ENCODE results near the gene PRPF6.

Gene PRPF6

DNA sequence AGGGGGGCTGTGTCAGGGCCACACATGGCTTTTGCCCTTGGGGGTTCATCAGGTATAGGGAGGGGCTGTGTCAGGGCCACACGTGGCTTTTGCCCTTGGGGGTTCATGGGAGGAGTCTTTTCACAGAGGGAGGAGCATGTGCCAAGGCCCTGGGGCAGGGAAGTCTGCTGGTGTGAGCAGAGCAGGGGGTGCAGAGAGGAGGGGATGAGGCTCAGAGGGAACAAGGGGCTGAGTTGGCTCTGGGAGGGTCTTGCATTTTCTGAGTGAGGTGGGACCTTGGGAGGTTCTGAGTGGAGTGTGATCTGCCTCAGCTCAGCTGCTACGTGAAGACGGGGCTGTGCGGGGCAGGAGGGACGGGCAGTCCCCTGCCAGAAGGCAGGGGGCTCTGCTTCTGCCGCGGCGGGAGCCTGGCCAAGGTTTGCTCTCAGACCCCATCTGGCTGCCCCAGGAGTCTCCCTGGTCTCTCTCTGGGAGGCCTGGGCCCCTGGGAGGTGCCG is 74.5 kb downstream of the PRPF6 start:
- no peak overlapping the region for H3K27ac ChIP-seq (ENCODE audit: low read depth, low read length)
- no peaks in the 10 kb centered on the region for H3K79me2 ChIP-seq (ENCODE audit: control insufficient read depth, insufficient read depth, low read length, unreplicated experiment)
- no peak overlapping the region for H2AFZ ChIP-seq (ENCODE audit: low read length, unreplicated experiment)
- no peak overlapping the region for H3K4me3 ChIP-seq (ENCODE audit: low read depth, low read length)
- peaks cover 28% of the 10 kb centered on the region for H3K4me1 ChIP-seq (ENCODE audit: control insufficient read depth, insufficient read depth, low read length, unreplicated experiment)
- H3K36me3 ChIP-seq (ENCODE audit: insufficient read depth, low read length) = no peaks in the 10 kb centered on the region
- no peaks in the 10 kb centered on the region for H3K27me3 ChIP-seq (ENCODE audit: insufficient read depth, low read length)

DNA sequence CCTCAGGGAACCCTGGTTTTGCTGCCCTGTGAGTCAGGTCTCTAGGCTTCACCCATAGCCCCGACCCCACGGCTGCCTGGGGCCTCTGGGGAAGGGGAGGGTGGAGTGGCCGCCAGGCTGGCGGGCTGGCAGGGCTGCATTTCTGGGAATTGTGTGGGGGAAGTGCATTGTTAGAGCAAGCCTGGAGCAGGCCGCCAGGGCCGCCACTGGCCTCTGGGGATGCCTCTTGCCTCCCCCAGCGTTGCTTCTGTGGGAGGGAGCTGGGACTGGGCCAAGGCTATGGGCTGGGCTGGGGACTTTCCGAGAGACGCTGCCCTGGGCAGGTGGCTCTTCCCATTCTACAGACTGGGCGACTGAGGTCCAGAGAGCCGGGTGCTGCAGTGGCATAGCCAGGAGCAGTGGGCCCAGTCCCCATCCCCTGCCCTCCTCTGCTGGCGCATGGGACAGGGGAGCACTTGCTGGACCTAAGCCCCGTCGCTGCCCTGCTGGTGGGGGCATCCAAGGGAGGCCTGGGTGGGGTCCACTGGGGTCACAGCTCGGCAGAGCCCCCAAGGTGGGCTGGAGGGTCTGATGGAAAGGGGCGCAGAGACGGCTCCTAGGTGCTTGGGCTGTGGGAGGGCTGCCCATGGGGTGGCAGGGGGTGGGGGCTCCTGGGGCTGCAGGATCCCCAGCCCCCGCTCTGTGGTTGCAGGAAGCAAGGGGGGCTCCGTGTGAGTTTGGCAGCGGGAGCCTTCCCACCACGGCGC is 75.1 kb downstream of the PRPF6 start:
- Histone ChIP-seq H3K4me3 (ENCODE audit: low read depth, low read length) (no peak overlapping the region), H2AFZ (ENCODE audit: low read length, unreplicated experiment) (no peak overlapping the region), H3K4me1 (ENCODE audit: control insufficient read depth, insufficient read depth, low read length, unreplicated experiment) (peaks cover 28% of the 10 kb centered on the region), H3K27me3 (ENCODE audit: insufficient read depth, low read length) (no peaks in the 10 kb centered on the region), H3K36me3 (ENCODE audit: insufficient read depth, low read length) (no peaks in the 10 kb centered on the region), H3K79me2 (ENCODE audit: control insufficient read depth, insufficient read depth, low read length, unreplicated experiment) (no peaks in the 10 kb centered on the region), H3K27ac (ENCODE audit: low read depth, low read length) (no peak overlapping the region)

DNA sequence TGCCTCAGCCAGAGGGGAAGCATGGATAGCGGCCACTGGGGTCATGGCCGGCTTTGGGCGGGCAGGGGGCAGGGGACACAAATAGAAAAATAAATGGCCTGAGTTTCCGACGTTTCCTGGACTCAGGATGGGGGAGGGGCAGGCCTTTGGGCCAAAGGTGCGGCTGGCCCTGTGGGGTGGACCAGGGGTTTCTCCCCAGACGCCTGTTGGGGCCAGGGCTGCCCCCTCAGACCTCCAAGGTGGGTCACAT is 75.6 kb downstream of the PRPF6 start:
- H2AFZ ChIP-seq (ENCODE audit: low read length, unreplicated experiment) = no peak overlapping the region
- no peaks in the 10 kb centered on the region for H3K79me2 ChIP-seq (ENCODE audit: control insufficient read depth, insufficient read depth, low read length, unreplicated experiment)
- no peak overlapping the region for H3K27ac ChIP-seq (ENCODE audit: low read depth, low read length)
- peaks cover 28% of the 10 kb centered on the region for H3K4me1 ChIP-seq (ENCODE audit: control insufficient read depth, insufficient read depth, low read length, unreplicated experiment)
- no peaks in the 10 kb centered on the region for H3K27me3 ChIP-seq (ENCODE audit: insufficient read depth, low read length)
- no peak overlapping the region for H3K4me3 ChIP-seq (ENCODE audit: low read depth, low read length)
- no peaks in the 10 kb centered on the region for H3K36me3 ChIP-seq (ENCODE audit: insufficient read depth, low read length)

DNA sequence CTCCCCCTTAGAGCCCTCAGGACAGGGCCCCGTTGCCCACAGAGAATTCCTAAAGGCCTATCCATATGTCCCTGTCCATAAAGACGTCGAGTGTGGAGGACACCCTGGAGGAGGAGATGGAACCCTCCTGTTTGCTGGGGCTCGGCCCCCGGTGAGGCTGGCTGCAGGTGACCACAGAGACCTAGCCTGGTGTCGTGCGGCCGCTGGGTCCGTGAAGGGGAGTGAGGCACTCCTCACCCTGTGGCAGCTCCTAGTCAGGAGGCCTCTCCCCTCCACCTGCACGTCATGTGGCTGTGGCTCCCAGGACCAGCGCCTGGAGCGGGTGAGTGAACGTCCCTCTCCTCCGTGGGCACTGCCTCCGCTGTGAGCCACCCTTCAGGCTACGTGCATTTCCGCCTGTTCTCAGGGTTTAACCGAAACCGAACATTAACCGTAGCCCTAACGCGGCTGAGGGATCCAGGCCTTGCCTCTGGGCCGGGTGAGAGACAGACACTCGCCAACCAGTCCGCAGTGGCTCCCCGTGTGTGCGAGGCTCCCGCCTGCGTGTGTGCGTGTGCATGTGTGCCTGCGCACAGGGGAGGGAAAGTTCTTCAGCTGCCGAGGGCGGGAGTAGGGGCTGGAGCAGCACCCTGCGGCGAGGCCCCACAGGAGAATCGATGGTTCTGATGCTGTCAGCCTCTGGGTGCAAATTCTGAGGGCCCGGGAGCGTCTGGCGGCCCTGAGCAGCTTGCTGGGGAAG is 76.1 kb downstream of the PRPF6 start:
- no peaks in the 10 kb centered on the region for H3K36me3 ChIP-seq (ENCODE audit: insufficient read depth, low read length)
- no peak overlapping the region for H3K4me3 ChIP-seq (ENCODE audit: low read depth, low read length)
- no peaks in the 10 kb centered on the region for H3K79me2 ChIP-seq (ENCODE audit: control insufficient read depth, insufficient read depth, low read length, unreplicated experiment)
- peaks cover 28% of the 10 kb centered on the region for H3K4me1 ChIP-seq (ENCODE audit: control insufficient read depth, insufficient read depth, low read length, unreplicated experiment)
- H3K27me3 ChIP-seq (ENCODE audit: insufficient read depth, low read length) = no peaks in the 10 kb centered on the region
- H3K27ac ChIP-seq (ENCODE audit: low read depth, low read length) = no peak overlapping the region
- H2AFZ ChIP-seq (ENCODE audit: low read length, unreplicated experiment) = no peak overlapping the region

DNA sequence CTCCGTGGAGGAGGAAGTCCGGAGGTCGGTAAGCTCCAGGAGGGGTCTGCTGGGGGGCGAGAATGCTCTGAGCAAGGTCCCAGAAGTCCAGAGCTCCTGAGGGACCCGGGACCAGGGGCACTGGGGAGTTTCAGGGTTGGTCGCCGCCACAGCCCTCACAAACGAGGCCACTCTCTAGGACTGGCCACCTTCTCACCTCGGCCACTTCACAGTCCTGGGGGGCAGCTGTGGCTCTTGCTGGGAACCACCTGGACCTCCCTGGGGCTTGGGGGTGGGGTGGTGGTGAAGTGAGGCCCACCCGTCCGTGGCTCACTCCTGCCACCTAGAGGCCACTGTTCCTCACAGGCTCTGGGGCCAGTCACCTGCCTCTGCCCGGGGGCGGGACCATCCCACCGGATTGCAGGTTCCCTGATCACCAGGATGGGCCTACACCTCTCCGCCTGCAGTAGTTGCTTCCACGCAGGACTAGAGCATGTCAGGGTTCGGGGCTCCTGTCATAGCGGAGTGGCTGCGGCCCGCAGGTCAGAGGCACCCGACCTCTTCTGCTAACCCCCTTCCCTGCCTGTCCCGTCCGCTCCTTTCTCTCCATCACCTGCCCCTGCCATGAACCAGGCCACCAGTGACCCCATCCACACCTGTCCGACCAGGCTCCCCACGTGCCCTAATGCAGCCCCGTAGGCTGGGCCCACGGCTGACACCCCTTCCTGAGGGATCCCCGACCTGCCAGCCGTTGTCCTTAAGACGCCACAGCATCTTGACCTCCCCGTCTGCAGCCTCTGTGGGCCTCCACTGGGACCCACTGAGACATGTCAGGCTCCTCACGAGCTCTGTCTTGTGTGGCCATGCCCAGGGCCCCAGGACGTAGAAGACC is 76.9 kb downstream of the PRPF6 start:
- Histone ChIP-seq H3K4me3 (ENCODE audit: low read depth, low read length) (no peak overlapping the region), H2AFZ (ENCODE audit: low read length, unreplicated experiment) (no peak overlapping the region), H3K4me1 (ENCODE audit: control insufficient read depth, insufficient read depth, low read length, unreplicated experiment) (peaks cover 33% of the 10 kb centered on the region), H3K27me3 (ENCODE audit: insufficient read depth, low read length) (no peaks in the 10 kb centered on the region), H3K27ac (ENCODE audit: low read depth, low read length) (no peak overlapping the region), H3K36me3 (ENCODE audit: insufficient read depth, low read length) (no peaks in the 10 kb centered on the region), H3K79me2 (ENCODE audit: control insufficient read depth, insufficient read depth, low read length, unreplicated experiment) (no peaks in the 10 kb centered on the region)

DNA sequence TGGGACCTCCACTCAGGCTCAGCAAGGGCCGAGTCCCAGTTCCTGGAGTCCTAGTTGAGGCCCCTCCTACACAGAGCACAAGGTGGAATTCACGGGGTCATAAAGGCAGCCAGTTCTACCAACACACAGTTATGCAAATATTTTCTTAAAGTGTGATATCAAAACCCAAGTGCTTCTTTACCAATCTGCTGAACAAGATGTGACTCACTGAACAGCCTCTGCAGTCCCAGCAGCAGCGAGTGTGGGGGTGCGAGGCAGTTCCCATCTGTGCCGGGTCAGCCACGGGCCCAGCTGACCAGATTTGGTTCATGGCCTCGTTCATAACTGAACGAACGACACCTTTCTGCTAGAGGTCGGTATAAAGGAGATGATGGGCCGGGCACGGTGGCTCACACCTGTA is 77.6 kb downstream of the PRPF6 start:
- H3K27ac ChIP-seq (ENCODE audit: low read depth, low read length) = no peak overlapping the region
- H3K79me2 ChIP-seq (ENCODE audit: control insufficient read depth, insufficient read depth, low read length, unreplicated experiment) = peaks cover 5% of the 10 kb centered on the region
- no peaks in the 10 kb centered on the region for H3K27me3 ChIP-seq (ENCODE audit: insufficient read depth, low read length)
- H3K4me3 ChIP-seq (ENCODE audit: low read depth, low read length) = no peak overlapping the region
- H2AFZ ChIP-seq (ENCODE audit: low read length, unreplicated experiment) = no peak overlapping the region
- no peaks in the 10 kb centered on the region for H3K36me3 ChIP-seq (ENCODE audit: insufficient read depth, low read length)
- peaks cover 33% of the 10 kb centered on the region for H3K4me1 ChIP-seq (ENCODE audit: control insufficient read depth, insufficient read depth, low read length, unreplicated experiment)

DNA sequence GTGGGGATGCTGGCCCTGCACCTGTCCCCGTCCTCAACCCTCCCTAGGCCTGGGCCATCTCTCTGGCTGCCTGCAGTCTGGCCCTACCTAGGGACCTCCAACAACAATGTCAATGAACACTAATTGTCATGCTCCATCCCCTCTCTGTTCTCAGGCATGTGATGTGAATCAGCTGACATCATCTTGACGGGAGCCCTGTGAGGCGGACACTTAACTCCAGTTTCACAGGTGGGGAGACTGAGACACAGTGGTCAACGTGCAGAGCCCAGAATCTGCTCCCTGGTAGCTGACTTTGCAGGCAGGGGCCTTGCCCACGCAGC is 81.3 kb downstream of the PRPF6 start:
- no peaks in the 10 kb centered on the region for H3K36me3 ChIP-seq (ENCODE audit: insufficient read depth, low read length)
- no peaks in the 10 kb centered on the region for H3K27me3 ChIP-seq (ENCODE audit: insufficient read depth, low read length)
- peak overlapping the region; percentile 84 for H3K4me3 ChIP-seq (ENCODE audit: low read depth, low read length)
- H3K4me1 ChIP-seq (ENCODE audit: control insufficient read depth, insufficient read depth, low read length, unreplicated experiment) = peaks cover 43% of the 10 kb centered on the region
- peaks cover 6% of the 10 kb centered on the region for H3K79me2 ChIP-seq (ENCODE audit: control insufficient read depth, insufficient read depth, low read length, unreplicated experiment)
- H3K27ac ChIP-seq (ENCODE audit: low read depth, low read length) = no peak overlapping the region
- H2AFZ ChIP-seq (ENCODE audit: low read length, unreplicated experiment) = peak overlapping the region; percentile 34

DNA sequence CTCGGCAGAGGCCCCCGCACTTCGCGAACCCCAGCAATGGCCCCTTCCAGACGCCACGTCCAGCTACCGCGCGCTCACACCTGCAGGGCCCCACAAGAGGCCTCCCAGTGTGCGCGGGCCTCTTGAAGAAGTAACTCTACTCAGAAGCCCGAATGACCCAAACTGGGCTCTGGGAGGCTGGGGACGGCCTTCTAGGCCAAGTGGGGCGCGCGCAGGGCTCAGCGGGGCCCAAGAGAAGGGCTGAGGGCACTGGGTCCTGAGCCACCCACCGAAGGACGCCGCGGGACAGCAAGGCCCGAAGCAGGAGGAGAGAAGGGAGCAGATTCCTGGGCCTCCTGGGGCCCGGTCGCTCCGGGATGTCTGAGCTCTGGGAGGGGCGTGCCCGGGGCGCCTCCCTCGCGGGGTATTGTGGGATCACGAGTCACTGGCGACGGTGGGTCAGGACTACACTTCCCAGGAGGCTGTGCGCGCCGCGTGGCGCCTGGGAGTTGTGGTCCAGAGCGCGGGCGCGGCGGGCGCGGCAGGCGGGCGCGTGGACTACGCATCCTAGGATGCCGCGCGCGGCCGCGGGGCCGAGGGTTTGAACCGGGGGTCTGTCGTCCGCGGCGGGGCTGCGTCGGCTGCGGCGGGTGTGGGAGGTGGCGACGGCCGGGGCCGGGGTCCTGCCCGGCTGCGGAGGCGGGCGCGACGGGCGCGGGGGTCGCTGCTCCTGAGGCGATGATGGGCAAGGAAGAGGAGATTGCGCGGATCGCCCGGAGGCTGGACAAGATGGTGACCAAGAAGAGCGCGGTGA is 81.9 kb downstream of the PRPF6 start, which contains the start of gene TCEA2:
TCEA2 (plus strand) TSS at position 603 of the 793 bp plus-strand sequence; CDS start at position 718, 115 bp downstream.
- H3K27me3 ChIP-seq (ENCODE audit: insufficient read depth, low read length) = no peaks in the 10 kb centered on the region
- H3K4me3 ChIP-seq (ENCODE audit: low read depth, low read length) = peak within 1 kb of the TSS; percentile 84
- no peaks in the 10 kb centered on the region for H3K36me3 ChIP-seq (ENCODE audit: insufficient read depth, low read length)
- H3K4me1 ChIP-seq (ENCODE audit: control insufficient read depth, insufficient read depth, low read length, unreplicated experiment) = peaks cover 43% of the 10 kb centered on the region
- H3K27ac ChIP-seq (ENCODE audit: low read depth, low read length) = peak within 1 kb of the TSS; percentile 57
- peaks cover 6% of the 10 kb centered on the region for H3K79me2 ChIP-seq (ENCODE audit: control insufficient read depth, insufficient read depth, low read length, unreplicated experiment)
- peak within 1 kb of the TSS; percentile 59 for H2AFZ ChIP-seq (ENCODE audit: low read length, unreplicated experiment)

DNA sequence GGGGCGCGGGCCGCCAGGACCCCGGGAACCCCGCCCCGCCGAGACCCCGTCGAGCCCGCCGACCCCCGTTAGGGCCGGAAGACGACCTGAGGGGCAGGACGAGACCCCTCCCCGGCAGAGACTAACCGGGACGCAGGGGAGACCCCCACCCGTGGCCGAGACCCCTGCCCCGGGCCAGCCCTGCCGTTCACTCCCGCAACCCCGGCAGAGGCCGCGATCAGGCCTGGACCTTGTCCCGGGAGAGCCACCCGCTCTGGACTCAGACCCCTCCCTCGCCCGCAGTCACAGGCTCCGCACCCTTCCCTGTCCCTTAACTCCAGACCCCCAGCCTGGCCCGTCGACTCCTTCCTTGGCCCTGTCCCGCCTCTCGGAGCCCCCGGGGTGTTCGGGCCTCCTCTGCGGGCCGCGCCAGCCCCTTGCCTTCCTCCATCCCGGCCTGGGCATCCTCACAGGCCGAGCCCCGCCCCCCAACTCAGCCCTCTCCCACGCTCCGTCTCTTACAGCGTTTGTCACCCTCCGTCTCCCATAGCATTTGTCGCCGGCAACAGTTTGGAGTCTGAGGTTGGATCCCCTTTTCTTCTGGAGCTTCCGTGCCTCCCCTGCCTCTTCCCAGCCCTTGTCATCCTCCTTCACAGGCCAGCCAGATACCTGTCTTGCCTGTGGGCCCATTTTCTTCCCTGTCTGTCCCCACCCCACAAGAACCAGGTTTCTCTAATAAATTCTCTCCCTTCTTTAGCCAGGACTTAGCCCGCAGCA is 82.6 kb downstream of the PRPF6 start:
- H2AFZ ChIP-seq (ENCODE audit: low read length, unreplicated experiment) = peak overlapping the region; percentile 59
- H3K4me1 ChIP-seq (ENCODE audit: control insufficient read depth, insufficient read depth, low read length, unreplicated experiment) = peaks cover 36% of the 10 kb centered on the region

More for the DNA sequence above, 82.6 kb downstream of the PRPF6 start:
- Histone ChIP-seq H3K27ac (ENCODE audit: low read depth, low read length) (peak overlapping the region; percentile 57), H3K36me3 (ENCODE audit: insufficient read depth, low read length) (no peaks in the 10 kb centered on the region), H3K27me3 (ENCODE audit: insufficient read depth, low read length) (no peaks in the 10 kb centered on the region), H3K4me3 (ENCODE audit: low read depth, low read length) (peak overlapping the region; percentile 84), H3K79me2 (ENCODE audit: control insufficient read depth, insufficient read depth, low read length, unreplicated experiment) (peaks cover 6% of the 10 kb centered on the region)
